ENCODE results near the gene WDR37.

Gene WDR37

GRCh38 chr10:1070919-1071318 lies 14.7 kb downstream of the WDR37 start:
- H3K4me3 ChIP-seq (ENCODE audit: low read depth, low read length), result no peak overlapping the region
- H3K9me3 ChIP-seq (ENCODE audit: control insufficient read depth, insufficient read depth, low read length), result no peaks in the 10 kb centered on the region
- H3K36me3 ChIP-seq (ENCODE audit: control insufficient read depth, insufficient read depth, low read length), result peaks cover 18% of the 10 kb centered on the region; the same call in 1 of the 2 replicates
- H3K4me1 ChIP-seq (ENCODE audit: control insufficient read depth, insufficient read depth, low read length), result peaks cover 7% of the 10 kb centered on the region
- peak overlapping the region; percentile 41 for H3K27ac ChIP-seq (ENCODE audit: low read depth, low read length)
- H3K27me3 ChIP-seq (ENCODE audit: control insufficient read depth, insufficient read depth, low read length), result no peaks in the 10 kb centered on the region
- H3K9ac ChIP-seq (ENCODE audit: low read depth, low read length), result no peak overlapping the region

DNA sequence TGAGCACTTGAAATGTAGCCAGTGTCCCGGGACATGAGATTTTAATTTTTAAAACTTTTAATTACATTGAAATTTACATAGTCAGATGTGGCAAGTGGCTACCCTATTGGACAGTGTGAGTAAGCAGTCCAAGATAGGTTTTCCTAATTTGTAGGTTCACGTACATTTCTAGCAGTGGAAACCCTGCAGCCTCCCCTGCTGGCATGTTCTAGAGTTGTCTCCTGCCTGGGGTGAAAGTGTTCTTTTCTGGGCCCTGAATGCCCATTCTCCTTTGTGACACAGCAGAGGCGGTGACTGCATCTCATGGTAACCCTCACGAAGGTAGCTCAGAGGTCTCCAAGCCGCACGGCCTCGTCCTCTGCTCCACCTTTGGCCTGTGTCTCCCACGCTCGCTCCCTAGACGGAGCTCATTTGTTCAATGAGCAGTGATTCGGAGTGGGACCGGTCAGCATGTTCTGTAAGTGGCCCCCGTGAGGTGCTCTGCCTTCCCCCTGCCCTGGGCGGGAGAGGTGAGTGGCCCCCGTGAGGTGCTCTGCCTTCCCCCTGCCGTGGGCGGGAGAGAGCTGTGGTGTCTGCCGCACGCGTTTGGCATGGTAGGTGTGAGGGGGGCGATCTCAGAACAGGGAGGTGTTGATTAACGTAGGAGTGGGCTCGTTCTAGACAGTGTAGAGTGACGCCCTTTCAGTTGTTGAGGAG lies 18.0 kb downstream of the WDR37 start:
- H3K27ac ChIP-seq (ENCODE audit: low read depth, low read length), result no peak overlapping the region
- H3K9me3 ChIP-seq (ENCODE audit: control insufficient read depth, insufficient read depth, low read length), result no peaks in the 10 kb centered on the region
- H3K4me3 ChIP-seq (ENCODE audit: low read depth, low read length), result no peak overlapping the region
- no peaks in the 10 kb centered on the region for H3K27me3 ChIP-seq (ENCODE audit: control insufficient read depth, insufficient read depth, low read length)
- peaks cover 34% of the 10 kb centered on the region for H3K36me3 ChIP-seq (ENCODE audit: control insufficient read depth, insufficient read depth, low read length)
- peaks cover 7% of the 10 kb centered on the region for H3K4me1 ChIP-seq (ENCODE audit: control insufficient read depth, insufficient read depth, low read length)
- no peak overlapping the region for H3K9ac ChIP-seq (ENCODE audit: low read depth, low read length)

DNA sequence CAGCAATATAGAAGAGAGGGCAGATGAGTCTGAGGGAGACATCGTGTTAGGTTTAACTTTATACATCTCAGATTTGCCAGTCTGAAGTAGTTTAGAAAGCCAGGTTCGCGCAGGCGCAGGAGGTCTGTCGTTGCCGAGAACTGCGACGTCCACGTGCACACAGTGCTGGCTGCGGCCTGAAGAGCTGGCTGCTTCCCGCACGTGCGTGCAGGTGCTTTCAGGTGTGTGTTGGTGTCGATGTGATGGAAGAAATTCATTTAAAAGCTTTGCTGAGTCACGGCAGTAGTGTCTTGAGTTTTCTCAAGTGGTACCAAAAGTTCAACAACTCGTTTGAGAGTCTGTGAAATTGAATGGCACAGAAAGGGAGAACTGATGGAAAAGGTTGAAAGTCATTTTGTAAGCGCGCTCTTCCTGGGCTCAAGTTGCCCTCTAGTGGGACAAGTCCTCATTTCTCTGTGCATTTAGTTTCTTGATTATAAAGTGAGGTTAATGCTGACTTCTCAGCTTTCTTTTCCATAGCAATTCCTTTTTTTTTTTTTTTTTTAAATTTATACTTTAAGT lies 18.6 kb downstream of the WDR37 start:
- Histone ChIP-seq H3K36me3 (ENCODE audit: control insufficient read depth, insufficient read depth, low read length) (peaks cover 40% of the 10 kb centered on the region), H3K4me3 (ENCODE audit: low read depth, low read length) (no peak overlapping the region), H3K27ac (ENCODE audit: low read depth, low read length) (no peak overlapping the region), H3K27me3 (ENCODE audit: control insufficient read depth, insufficient read depth, low read length) (no peaks in the 10 kb centered on the region), H3K4me1 (ENCODE audit: control insufficient read depth, insufficient read depth, low read length) (peaks cover 7% of the 10 kb centered on the region), H3K9ac (ENCODE audit: low read depth, low read length) (no peak overlapping the region), H3K9me3 (ENCODE audit: control insufficient read depth, insufficient read depth, low read length) (no peaks in the 10 kb centered on the region)

- H3K36me3 ChIP-seq (ENCODE audit: control insufficient read depth, insufficient read depth, low read length), result peaks cover 43% of the 10 kb centered on the region
- H3K9ac ChIP-seq (ENCODE audit: low read depth, low read length), result no peak overlapping the region
- no peaks in the 10 kb centered on the region for H3K9me3 ChIP-seq (ENCODE audit: control insufficient read depth, insufficient read depth, low read length)
- no peak overlapping the region for H3K4me3 ChIP-seq (ENCODE audit: low read depth, low read length)
- H3K27me3 ChIP-seq (ENCODE audit: control insufficient read depth, insufficient read depth, low read length), result no peaks in the 10 kb centered on the region
- H3K4me1 ChIP-seq (ENCODE audit: control insufficient read depth, insufficient read depth, low read length), result no peaks in the 10 kb centered on the region
- H3K27ac ChIP-seq (ENCODE audit: low read depth, low read length), result no peak overlapping the region
Measured at GRCh38 chr10:1078668-1079067, 22.5 kb downstream of the WDR37 start.

GRCh38 chr10:1083581-1083980 lies 27.4 kb downstream of the WDR37 start:
- Histone ChIP-seq H3K36me3 (ENCODE audit: control insufficient read depth, insufficient read depth, low read length) (peaks cover 75% of the 10 kb centered on the region), H3K4me3 (ENCODE audit: low read depth, low read length) (no peak overlapping the region), H3K27ac (ENCODE audit: low read depth, low read length) (no peak overlapping the region), H3K27me3 (ENCODE audit: control insufficient read depth, insufficient read depth, low read length) (no peaks in the 10 kb centered on the region), H3K9me3 (ENCODE audit: control insufficient read depth, insufficient read depth, low read length) (no peaks in the 10 kb centered on the region), H3K9ac (ENCODE audit: low read depth, low read length) (no peak overlapping the region), H3K4me1 (ENCODE audit: control insufficient read depth, insufficient read depth, low read length) (no peaks in the 10 kb centered on the region)

- Histone ChIP-seq H3K9ac (ENCODE audit: low read depth, low read length) (no peak overlapping the region), H3K36me3 (ENCODE audit: control insufficient read depth, insufficient read depth, low read length) (peaks cover 76% of the 10 kb centered on the region), H3K4me1 (ENCODE audit: control insufficient read depth, insufficient read depth, low read length) (no peaks in the 10 kb centered on the region), H3K27ac (ENCODE audit: low read depth, low read length) (no peak overlapping the region), H3K9me3 (ENCODE audit: control insufficient read depth, insufficient read depth, low read length) (no peaks in the 10 kb centered on the region), H3K4me3 (ENCODE audit: low read depth, low read length) (no peak overlapping the region), H3K27me3 (ENCODE audit: control insufficient read depth, insufficient read depth, low read length) (no peaks in the 10 kb centered on the region)
Measured at GRCh38 chr10:1084011-1084950, 28.1 kb downstream of the WDR37 start.

- H3K27me3 ChIP-seq (ENCODE audit: control insufficient read depth, insufficient read depth, low read length), result no peaks in the 10 kb centered on the region
- no peak overlapping the region for H3K27ac ChIP-seq (ENCODE audit: low read depth, low read length)
- H3K9ac ChIP-seq (ENCODE audit: low read depth, low read length), result no peak overlapping the region
- H3K4me1 ChIP-seq (ENCODE audit: control insufficient read depth, insufficient read depth, low read length), result no peaks in the 10 kb centered on the region
- no peaks in the 10 kb centered on the region for H3K9me3 ChIP-seq (ENCODE audit: control insufficient read depth, insufficient read depth, low read length)
- H3K36me3 ChIP-seq (ENCODE audit: control insufficient read depth, insufficient read depth, low read length), result peaks cover 72% of the 10 kb centered on the region
- H3K4me3 ChIP-seq (ENCODE audit: low read depth, low read length), result no peak overlapping the region
Measured at GRCh38 chr10:1085258-1085657, 29.1 kb downstream of the WDR37 start.

GRCh38 chr10:1086787-1087186 lies 30.6 kb downstream of the WDR37 start:
- Histone ChIP-seq H3K4me1 (ENCODE audit: control insufficient read depth, insufficient read depth, low read length) (no peaks in the 10 kb centered on the region), H3K9me3 (ENCODE audit: control insufficient read depth, insufficient read depth, low read length) (no peaks in the 10 kb centered on the region), H3K9ac (ENCODE audit: low read depth, low read length) (no peak overlapping the region), H3K27me3 (ENCODE audit: control insufficient read depth, insufficient read depth, low read length) (no peaks in the 10 kb centered on the region), H3K4me3 (ENCODE audit: low read depth, low read length) (no peak overlapping the region), H3K27ac (ENCODE audit: low read depth, low read length) (no peak overlapping the region), H3K36me3 (ENCODE audit: control insufficient read depth, insufficient read depth, low read length) (peaks cover 76% of the 10 kb centered on the region)

DNA sequence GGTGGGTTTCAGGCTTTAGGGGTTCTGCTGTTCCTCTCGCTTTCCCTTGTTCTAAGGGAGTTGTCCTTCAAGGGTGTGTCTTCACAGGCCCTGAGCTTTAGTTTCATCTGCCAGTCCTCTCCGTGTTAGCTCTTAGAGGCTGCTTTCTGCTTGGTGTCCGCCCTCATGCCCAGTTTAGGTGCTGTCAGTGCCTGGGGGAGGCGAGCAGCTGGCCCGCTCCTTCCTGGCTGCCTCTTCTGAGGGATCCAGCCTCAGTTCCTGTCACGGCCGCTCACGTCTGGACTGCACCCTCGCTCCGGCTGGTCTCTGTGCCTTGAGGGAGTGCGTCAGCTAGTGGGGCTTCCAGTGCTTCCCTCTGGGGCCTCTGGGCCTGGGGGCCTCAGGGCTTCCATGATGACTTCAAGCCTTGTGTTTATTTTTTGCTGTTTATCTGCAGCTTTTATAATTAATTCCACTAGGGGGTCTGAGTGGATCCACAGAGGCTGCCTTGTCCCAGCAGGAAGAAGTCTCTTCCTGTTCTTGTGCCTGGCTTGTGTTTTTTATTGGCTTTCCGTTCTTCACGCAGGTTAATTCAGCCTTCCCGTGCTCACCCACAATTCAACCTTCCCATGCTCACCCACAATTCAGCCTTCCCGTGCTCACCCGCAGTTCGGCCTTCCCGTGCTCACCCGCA lies 33.0 kb downstream of the WDR37 start:
- H3K4me1 ChIP-seq (ENCODE audit: control insufficient read depth, insufficient read depth, low read length), result no peaks in the 10 kb centered on the region
- no peak overlapping the region for H3K4me3 ChIP-seq (ENCODE audit: low read depth, low read length)
- no peak overlapping the region for H3K9ac ChIP-seq (ENCODE audit: low read depth, low read length)
- no peaks in the 10 kb centered on the region for H3K9me3 ChIP-seq (ENCODE audit: control insufficient read depth, insufficient read depth, low read length)
- H3K27me3 ChIP-seq (ENCODE audit: control insufficient read depth, insufficient read depth, low read length), result no peaks in the 10 kb centered on the region
- peaks cover 74% of the 10 kb centered on the region for H3K36me3 ChIP-seq (ENCODE audit: control insufficient read depth, insufficient read depth, low read length)
- no peak overlapping the region for H3K27ac ChIP-seq (ENCODE audit: low read depth, low read length)

DNA sequence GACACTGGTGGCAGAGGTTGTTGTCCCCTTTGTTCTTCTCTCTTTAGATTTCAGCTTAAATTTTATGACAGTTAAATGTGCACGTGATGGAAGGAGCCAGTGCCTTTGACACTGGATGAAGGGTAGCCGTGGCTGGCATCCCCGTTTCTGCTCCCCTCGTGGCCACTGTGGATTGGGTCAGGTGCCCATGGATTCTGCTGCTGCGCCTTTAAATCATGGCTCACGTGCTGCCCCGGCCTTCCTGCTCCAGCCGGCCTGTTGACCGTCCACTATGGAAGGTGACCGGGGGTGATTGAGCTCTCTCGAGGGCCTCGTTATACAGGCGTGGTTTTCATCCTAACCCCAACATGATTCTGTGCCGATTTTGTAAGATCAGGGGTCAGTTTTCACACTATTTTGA lies 34.5 kb downstream of the WDR37 start:
- H3K4me3 ChIP-seq (ENCODE audit: low read depth, low read length), result no peak overlapping the region
- H3K27ac ChIP-seq (ENCODE audit: low read depth, low read length), result no peak overlapping the region
- no peaks in the 10 kb centered on the region for H3K4me1 ChIP-seq (ENCODE audit: control insufficient read depth, insufficient read depth, low read length)
- H3K36me3 ChIP-seq (ENCODE audit: control insufficient read depth, insufficient read depth, low read length), result peaks cover 69% of the 10 kb centered on the region
- H3K27me3 ChIP-seq (ENCODE audit: control insufficient read depth, insufficient read depth, low read length), result no peaks in the 10 kb centered on the region
- H3K9ac ChIP-seq (ENCODE audit: low read depth, low read length), result no peak overlapping the region
- no peaks in the 10 kb centered on the region for H3K9me3 ChIP-seq (ENCODE audit: control insufficient read depth, insufficient read depth, low read length)
